ENCODE results near the gene SLC5A3. TPM values are rescaled to one million over a fixed set of nuclear protein-coding genes. Genes with fewer than 3 reads are reported as not detected.

The SLC5A3 gene
- total RNA-seq, 1 donor, result 56.6 TPM

DNA sequence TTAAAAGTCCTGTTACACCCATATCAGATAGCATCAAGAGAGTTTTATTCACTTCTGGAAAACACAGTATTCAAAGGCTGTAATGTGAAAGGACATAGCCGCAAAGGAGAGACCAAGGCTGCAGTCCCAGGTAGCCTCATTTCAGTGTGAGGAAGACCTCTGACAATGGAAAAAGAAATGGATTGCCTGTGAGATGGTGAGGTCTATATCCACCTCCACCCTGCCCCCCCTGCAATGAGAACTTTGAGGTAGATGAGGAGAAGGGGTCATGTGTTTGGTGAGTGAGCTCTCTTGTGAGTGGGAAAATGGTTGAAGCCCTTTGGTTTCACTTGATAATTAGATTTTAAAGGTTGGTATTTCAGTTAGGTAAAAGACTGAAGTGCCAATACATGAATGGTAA, 3.5 kb downstream of the SLC5A3 start:
- no peak overlapping the region for H3K4me3 ChIP-seq (ENCODE audit: low read depth, low read length)
- TF ChIP-seq CTCF (IDR thresholded peaks at IDR 0.05; ENCODE audit: insufficient read depth, low read length), result no peak
- no peak for DNase-seq (ENCODE audit: low read depth)

DNA sequence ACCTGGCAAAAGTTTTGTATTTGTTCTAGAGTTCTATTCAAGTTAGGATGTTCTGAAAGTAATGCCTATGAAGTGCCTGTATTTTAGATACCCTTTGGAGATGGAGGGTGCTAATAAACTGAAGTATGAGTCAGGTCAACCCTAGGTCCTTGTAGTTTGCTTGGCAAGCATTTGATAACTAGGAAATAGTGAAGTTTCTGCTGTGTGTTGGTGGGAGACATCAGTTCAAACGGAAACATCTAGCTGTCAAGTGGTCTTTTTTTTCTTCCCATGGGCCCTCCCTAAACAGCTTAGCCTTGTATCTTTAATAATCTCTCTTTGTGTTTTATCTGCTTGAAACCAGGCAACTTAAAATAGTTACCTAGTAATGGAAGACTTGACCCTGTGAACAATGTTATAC, 4.5 kb downstream of the SLC5A3 start:
- no peak overlapping the region for H3K4me3 ChIP-seq (ENCODE audit: low read depth, low read length)
- DNase-seq (ENCODE audit: low read depth), result no peak
- no peak for TF ChIP-seq CTCF (IDR thresholded peaks at IDR 0.05; ENCODE audit: insufficient read depth, low read length)

- no peak for TF ChIP-seq CTCF (IDR thresholded peaks at IDR 0.05; ENCODE audit: insufficient read depth, low read length)
- H3K4me3 ChIP-seq (ENCODE audit: low read depth, low read length), result no peak overlapping the region
- DNase-seq (ENCODE audit: low read depth), result no peak
Observed at GRCh38 chr21:34078915-34079314, 5.5 kb downstream of the SLC5A3 start.

- DNase-seq (ENCODE audit: low read depth), result no peak
- H3K4me3 ChIP-seq (ENCODE audit: low read depth, low read length), result no peak overlapping the region
- no peak for TF ChIP-seq CTCF (IDR thresholded peaks at IDR 0.05; ENCODE audit: insufficient read depth, low read length)
Observed at GRCh38 chr21:34080710-34081109, 7.3 kb downstream of the SLC5A3 start.

GRCh38 chr21:34082769-34083168, 9.4 kb downstream of the SLC5A3 start:
- DNase-seq (ENCODE audit: low read depth), result no peak
- no peak for TF ChIP-seq CTCF (IDR thresholded peaks at IDR 0.05; ENCODE audit: insufficient read depth, low read length)

GRCh38 chr21:34083357-34083756, 10.0 kb downstream of the SLC5A3 start:
- TF ChIP-seq CTCF (IDR thresholded peaks at IDR 0.05; ENCODE audit: insufficient read depth, low read length), result no peak
- H3K4me3 ChIP-seq (ENCODE audit: low read depth, low read length), result no peak overlapping the region
- DNase-seq (ENCODE audit: low read depth), result no peak

More at GRCh38 chr21:34082769-34083168, 9.4 kb downstream of the SLC5A3 start:
- H3K4me3 ChIP-seq (ENCODE audit: low read depth, low read length), result no peak overlapping the region

- no peak for TF ChIP-seq CTCF (IDR thresholded peaks at IDR 0.05; ENCODE audit: insufficient read depth, low read length)
- no peak overlapping the region for H3K4me3 ChIP-seq (ENCODE audit: low read depth, low read length)
- no peak for DNase-seq (ENCODE audit: low read depth)
Observed at GRCh38 chr21:34085129-34085528, 11.8 kb downstream of the SLC5A3 start.

All from fibroblast of the aortic adventitia (primary cell).